Measurements from ENCODE around the gene CLCN6. TPM values are rescaled to one million over a fixed set of nuclear protein-coding genes. Genes with fewer than 3 reads are reported as not detected.

CLCN6 gene
- total RNA-seq, 4 donors from 2014 or later = 12.8 to 23.8 (median 18.3) TPM

DNA sequence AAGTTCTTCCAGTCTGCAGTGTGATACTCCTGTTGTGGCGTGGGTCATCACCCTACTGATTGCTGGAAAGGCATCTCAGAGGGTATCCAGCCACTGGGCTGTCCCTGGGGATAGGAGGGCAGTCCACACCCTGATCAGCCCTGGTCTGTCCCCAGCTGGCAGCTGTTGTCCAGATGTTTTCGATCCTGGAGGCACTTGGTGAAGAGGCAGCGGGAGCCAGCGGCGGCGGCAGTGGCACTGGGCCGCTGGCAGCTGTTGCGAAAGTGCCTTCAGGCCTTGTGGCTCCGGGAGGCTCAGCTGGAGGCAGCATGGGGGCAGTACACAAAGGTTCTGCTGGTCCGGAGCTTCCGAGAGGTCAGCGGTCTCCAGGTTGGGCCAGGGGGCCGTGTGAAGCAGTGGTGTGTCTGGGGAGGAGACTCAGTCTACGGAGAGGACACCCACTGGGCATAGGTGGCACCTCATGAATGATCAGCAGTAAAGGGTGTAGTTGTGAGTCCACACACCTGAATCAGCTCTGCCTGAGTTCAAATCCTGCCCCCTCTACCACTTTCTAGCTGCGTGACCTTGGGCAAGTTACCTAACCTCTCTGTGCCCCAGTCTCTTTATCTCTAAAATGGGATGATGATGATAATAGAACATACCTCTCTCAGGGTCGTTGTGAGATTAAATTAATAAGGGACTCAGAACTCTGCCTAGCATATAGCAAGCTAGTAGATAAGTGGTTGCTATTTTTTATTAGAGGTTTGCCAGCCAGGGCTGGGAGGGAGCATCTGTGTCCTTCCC, 37.9 kb upstream of the CLCN6 start:
- TF ChIP-seq, protein P1, sequence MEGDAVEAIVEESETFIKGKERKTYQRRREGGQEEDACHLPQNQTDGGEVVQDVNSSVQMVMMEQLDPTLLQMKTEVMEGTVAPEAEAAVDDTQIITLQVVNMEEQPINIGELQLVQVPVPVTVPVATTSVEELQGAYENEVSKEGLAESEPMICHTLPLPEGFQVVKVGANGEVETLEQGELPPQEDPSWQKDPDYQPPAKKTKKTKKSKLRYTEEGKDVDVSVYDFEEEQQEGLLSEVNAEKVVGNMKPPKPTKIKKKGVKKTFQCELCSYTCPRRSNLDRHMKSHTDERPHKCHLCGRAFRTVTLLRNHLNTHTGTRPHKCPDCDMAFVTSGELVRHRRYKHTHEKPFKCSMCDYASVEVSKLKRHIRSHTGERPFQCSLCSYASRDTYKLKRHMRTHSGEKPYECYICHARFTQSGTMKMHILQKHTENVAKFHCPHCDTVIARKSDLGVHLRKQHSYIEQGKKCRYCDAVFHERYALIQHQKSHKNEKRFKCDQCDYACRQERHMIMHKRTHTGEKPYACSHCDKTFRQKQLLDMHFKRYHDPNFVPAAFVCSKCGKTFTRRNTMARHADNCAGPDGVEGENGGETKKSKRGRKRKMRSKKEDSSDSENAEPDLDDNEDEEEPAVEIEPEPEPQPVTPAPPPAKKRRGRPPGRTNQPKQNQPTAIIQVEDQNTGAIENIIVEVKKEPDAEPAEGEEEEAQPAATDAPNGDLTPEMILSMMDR (IDR thresholded peaks at IDR 0.05) = no peak
- no peak for TF ChIP-seq POLR2A (IDR thresholded peaks at IDR 0.05)
- no peak for TF ChIP-seq EP300 (IDR thresholded peaks at IDR 0.05)
- TF ChIP-seq POLR2AphosphoS5 (IDR thresholded peaks at IDR 0.05) = no peak
- no peaks in the 10 kb centered on the region for H3K4me1 ChIP-seq
- peaks cover 48% of the 10 kb centered on the region for H3K27me3 ChIP-seq
- H3K9me3 ChIP-seq = no peaks in the 10 kb centered on the region
- H3K4me3 ChIP-seq = no peak overlapping the region
- ATAC-seq = no peak
- no peak overlapping the region for H3K27ac ChIP-seq
- 100% methylated on average over 1 to 2 of the region's 16 CpGs for WGBS, 2 donors (ENCODE audit: low coverage in 1 of 2)
- no peaks in the 10 kb centered on the region for H3K36me3 ChIP-seq

DNA sequence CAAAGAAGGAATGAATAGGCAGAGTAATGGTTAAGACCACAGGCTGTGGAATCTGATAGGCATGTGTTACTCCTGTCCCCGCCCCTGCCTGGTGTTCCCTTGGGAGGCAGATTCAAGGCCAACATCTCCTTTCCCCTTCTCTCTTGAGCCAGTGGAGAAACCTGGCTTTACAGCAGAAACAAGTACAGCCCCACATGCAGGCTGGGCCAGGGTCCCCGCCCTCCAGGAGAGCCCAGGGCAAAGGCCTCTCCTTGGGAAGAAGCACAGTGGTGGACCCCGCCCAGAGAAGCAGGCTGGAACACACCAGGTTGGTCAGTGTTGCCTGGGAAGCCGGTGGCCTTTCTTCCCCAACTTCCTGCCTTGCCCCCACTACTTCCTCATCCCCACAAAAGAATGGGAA, 37.2 kb upstream of the CLCN6 start:
- H3K4me1 ChIP-seq = no peaks in the 10 kb centered on the region
- 40% methylated on average over 1 of the region's 4 CpGs; no CpG with 5 or more reads in 1 of the 2 donors for WGBS, 2 donors (ENCODE audit: low coverage in 1 of 2)
- no peak overlapping the region for H3K27ac ChIP-seq
- H3K4me3 ChIP-seq = no peak overlapping the region
- no peaks in the 10 kb centered on the region for H3K9me3 ChIP-seq
- H3K27me3 ChIP-seq = peaks cover 42% of the 10 kb centered on the region
- ATAC-seq = no peak
- no peaks in the 10 kb centered on the region for H3K36me3 ChIP-seq
- TF ChIP-seq POLR2A (IDR thresholded peaks at IDR 0.05) (no peak), EP300 (IDR thresholded peaks at IDR 0.05) (no peak), POLR2AphosphoS5 (IDR thresholded peaks at IDR 0.05) (no peak)
- TF ChIP-seq, protein P1 (IDR thresholded peaks at IDR 0.05) = no peak

DNA sequence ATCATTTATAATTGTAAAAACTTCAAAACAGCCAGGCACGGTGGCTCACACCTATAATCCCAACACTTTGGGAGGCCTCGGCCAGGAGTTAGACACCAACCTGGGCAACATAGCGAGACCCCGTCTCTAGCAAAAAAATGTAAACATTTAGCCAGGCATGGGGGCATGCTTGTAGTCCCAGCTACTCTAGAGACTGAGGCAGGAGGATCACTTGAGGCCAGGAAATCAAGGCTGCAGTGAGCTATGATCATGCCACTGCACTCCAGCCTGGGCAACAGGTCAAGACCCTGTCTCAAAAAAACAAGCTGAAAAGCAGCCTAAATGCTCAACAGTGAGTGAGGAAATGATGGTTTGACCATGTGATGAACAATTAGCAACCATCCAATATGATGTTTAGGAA, 36.7 kb upstream of the CLCN6 start:
- Histone ChIP-seq H3K27ac (no peak overlapping the region), H3K9me3 (no peaks in the 10 kb centered on the region), H3K4me1 (no peaks in the 10 kb centered on the region), H3K27me3 (peaks cover 38% of the 10 kb centered on the region), H3K4me3 (no peak overlapping the region), H3K36me3 (no peaks in the 10 kb centered on the region)
- ATAC-seq = no peak
- 52 to 63% methylated on average over 3 to 4 of the region's 4 CpGs for WGBS, 2 donors (ENCODE audit: low coverage in 1 of 2)
- TF ChIP-seq POLR2A (IDR thresholded peaks at IDR 0.05) (no peak), EP300 (IDR thresholded peaks at IDR 0.05) (no peak), POLR2AphosphoS5 (IDR thresholded peaks at IDR 0.05) (no peak)
- TF ChIP-seq, protein P1 (IDR thresholded peaks at IDR 0.05) = no peak

DNA sequence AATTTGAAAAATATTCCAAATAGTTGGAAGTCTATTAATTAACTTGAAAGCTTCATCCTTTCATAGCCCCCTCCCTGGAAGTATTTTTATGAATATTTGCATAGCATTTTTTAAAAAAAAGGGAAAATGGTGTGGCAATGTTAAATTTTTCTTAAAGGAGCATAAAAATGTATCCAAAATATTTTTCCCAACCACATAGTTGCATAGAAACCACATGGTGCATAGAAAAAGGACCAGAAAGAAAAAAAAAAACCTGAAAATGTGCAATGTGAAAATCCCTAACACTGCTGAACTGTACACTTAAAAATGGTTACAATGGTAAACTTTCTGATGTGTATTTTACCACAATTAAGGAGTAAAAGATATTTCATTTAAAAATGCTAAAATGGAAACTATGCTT, 36.0 kb upstream of the CLCN6 start:
- no peaks in the 10 kb centered on the region for H3K36me3 ChIP-seq
- no peak for ATAC-seq

More for the DNA sequence above, 36.0 kb upstream of the CLCN6 start:
- H3K4me1 ChIP-seq = no peaks in the 10 kb centered on the region
- no peak for TF ChIP-seq EP300 (IDR thresholded peaks at IDR 0.05)
- TF ChIP-seq POLR2A (IDR thresholded peaks at IDR 0.05) = no peak
- no peak for TF ChIP-seq POLR2AphosphoS5 (IDR thresholded peaks at IDR 0.05)
- TF ChIP-seq, protein P1 (IDR thresholded peaks at IDR 0.05) = no peak
- H3K27ac ChIP-seq = no peak overlapping the region
- H3K27me3 ChIP-seq = peaks cover 33% of the 10 kb centered on the region
- no peak overlapping the region for H3K4me3 ChIP-seq
- no peaks in the 10 kb centered on the region for H3K9me3 ChIP-seq
